GM23248 (cell line): ENCODE results near the gene XRCC4. TPM values are rescaled to one million over a fixed set of nuclear protein-coding genes. Genes with fewer than 3 reads are reported as not detected.
A peak's percentile ranks its signal among the peaks of the same experiment; 100 is the strongest.

ENCODE experiments used
- DNase-seq: peaks from one replicate; pipeline ENCODE4 v3.0.0-alpha.2; 2015
- H2AFZ ChIP-seq: fragments of 200-600 bp; sonication (generic); 2 replicates; pipeline ENCODE4 v1.6.1; 2016; ENCODE audit warnings: antibody characterized with exemption
- H3F3A ChIP-seq: fragments of 200-600 bp; sonication (generic); 2 replicates; pipeline ENCODE4 v1.6.1; 2016; ENCODE audit warnings: mild to moderate bottlenecking, antibody characterized with exemption, mixed run types; ENCODE audit not compliant: insufficient read depth
- H3K27ac ChIP-seq: fragments of 200-600 bp; sonication (generic); 2 replicates; pipeline ENCODE4 v1.5.1; 2016; ENCODE audit warnings: mild to moderate bottlenecking
- H3K27me3 ChIP-seq: fragments of 200-600 bp; sonication (generic); replicated peaks from 2 replicates; pipeline ENCODE4 v1.6.1; 2016; ENCODE audit warnings: mild to moderate bottlenecking; ENCODE audit not compliant: insufficient read depth
- H3K36me3 ChIP-seq: fragments of 200-600 bp; sonication (generic); 2 replicates; pipeline ENCODE4 v1.6.1; 2016; ENCODE audit warnings: low read depth, mild to moderate bottlenecking
- H3K4me1 ChIP-seq: fragments of 200-600 bp; sonication (generic); 2 replicates; pipeline ENCODE4 v1.6.1; 2016; ENCODE audit warnings: mild to moderate bottlenecking; ENCODE audit not compliant: insufficient read depth
- H3K4me2 ChIP-seq: fragments of 200-600 bp; sonication (generic); one replicate; pipeline ENCODE4 v1.6.1; 2016; ENCODE audit warnings: mild to moderate bottlenecking; ENCODE audit not compliant: unreplicated experiment
- H3K4me3 ChIP-seq: fragments of 200-600 bp; sonication (generic); 2 replicates; pipeline ENCODE4 v1.5.1; 2016; ENCODE audit warnings: mild to moderate bottlenecking
- H3K79me2 ChIP-seq: fragments of 200-600 bp; sonication (generic); 2 replicates; pipeline ENCODE4 v1.6.1; 2016; ENCODE audit warnings: mild to moderate bottlenecking; ENCODE audit not compliant: insufficient read depth
- H3K9ac ChIP-seq: fragments of 200-600 bp; sonication (generic); 2 replicates; pipeline ENCODE4 v1.6.1; 2016; ENCODE audit warnings: mild to moderate bottlenecking
- H3K9me2 ChIP-seq: fragments of 200-600 bp; sonication (generic); 2 replicates; pipeline ENCODE4 v1.6.1; 2016; ENCODE audit warnings: mixed run types, mild to moderate bottlenecking, moderate library complexity; ENCODE audit not compliant: insufficient read depth
- H3K9me3 ChIP-seq: fragments of 200-600 bp; sonication (generic); one replicate; pipeline ENCODE4 v1.6.1; 2017; ENCODE audit warnings: low read depth
- H4K20me1 ChIP-seq: fragments of 200-600 bp; sonication (generic); 2 replicates; pipeline ENCODE4 v1.6.0; 2016; ENCODE audit not compliant: insufficient read depth
- EZH2 ChIP-seq: fragments of 200-600 bp; sonication (generic); IDR thresholded peaks from 2 replicates; pipeline ENCODE4 v1.6.1; 2018; ENCODE audit warnings: antibody characterized with exemption, mild to moderate bottlenecking; ENCODE audit not compliant: insufficient read depth, poor library complexity, severe bottlenecking
- EZH2phosphoT487 ChIP-seq: fragments of 200-600 bp; sonication (generic); IDR thresholded peaks from 2 replicates; pipeline ENCODE4 v1.6.1; 2018; ENCODE audit warnings: antibody characterized with exemption, moderate library complexity, mild to moderate bottlenecking, low read depth; ENCODE audit not compliant: insufficient read depth
- WGBS, 2 experiments: methylation state at CpG; one replicate each; pipeline ENCODE4 v1.1.6; 2015 to 2017; ENCODE audit warnings: low lambda C conversion rate in 2 of 2, low coverage in 1 of 2; ENCODE audit errors: missing lambda C conversion rate in 2 of 2; 5-methylcytosine and 5-hydroxymethylcytosine counted together
- in situ Hi-C: fragments of 300-500 bp; cut with MboI; formaldehyde crosslinking; loops from 2 replicates; pipeline ENCODE4 v1.15.0; 2020
- polyA plus RNA-seq: library from polyadenylated mRNA; unstranded; fragments of >200 nt; fragmentation: Nextera tagmentation; extraction: Ambion mirVana; gene quantifications from 2 replicates; pipeline ENCODE4 v1.2.1, GENCODE V29; 2016
- total RNA-seq: library from RNA; depleted of rRNA; stranded (reverse); fragments of >200 nt; shearing (Covaris generic); gene quantifications from 2 replicates; pipeline ENCODE4 v1.2.3, GENCODE V29; 2014

The XRCC4 gene
- total and polyA plus RNA-seq, 2 experiments from 2014 or later = 11.5 to 11.7 TPM

DNA sequence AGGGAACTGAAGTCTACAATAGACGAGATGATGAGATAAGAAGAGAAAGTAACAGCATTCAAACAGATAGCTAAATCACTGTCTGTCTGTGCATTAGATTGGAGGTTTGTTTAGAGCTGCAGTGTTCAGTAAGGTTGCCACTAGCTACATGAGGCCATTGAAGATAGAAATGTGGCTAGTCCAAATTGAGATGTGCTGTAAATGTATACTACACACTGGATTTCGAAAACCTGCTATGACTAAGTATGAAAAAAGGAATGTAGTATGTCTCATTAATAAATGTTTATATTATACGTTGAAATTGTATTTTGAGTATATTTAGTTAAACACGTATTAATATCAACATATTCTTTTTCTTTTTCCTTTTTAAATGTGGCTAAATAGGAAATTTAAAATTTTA lies 142.1 kb downstream of the XRCC4 start:
- TF ChIP-seq EZH2phosphoT487 (no peak), EZH2 (no peak)
- 66 to 70% methylated on average over 4 of the region's 4 CpGs for WGBS, 2 experiments
- Histone ChIP-seq H3K9ac (no peak overlapping the region), H2AFZ (no peak overlapping the region), H3K9me3 (no peaks in the 10 kb centered on the region), H3K4me2 (no peak overlapping the region), H3K27ac (no peak overlapping the region), H3K79me2 (no peaks in the 10 kb centered on the region), H3K9me2 (no peaks in the 10 kb centered on the region), H3K27me3 (no peaks in the 10 kb centered on the region), H3K36me3 (no peaks in the 10 kb centered on the region), H3F3A (no peaks in the 10 kb centered on the region), H3K4me3 (no peak overlapping the region), H4K20me1 (no peaks in the 10 kb centered on the region), H3K4me1 (no peaks in the 10 kb centered on the region)
- in situ Hi-C loops = no loop called here
- DNase-seq = no peak

DNA sequence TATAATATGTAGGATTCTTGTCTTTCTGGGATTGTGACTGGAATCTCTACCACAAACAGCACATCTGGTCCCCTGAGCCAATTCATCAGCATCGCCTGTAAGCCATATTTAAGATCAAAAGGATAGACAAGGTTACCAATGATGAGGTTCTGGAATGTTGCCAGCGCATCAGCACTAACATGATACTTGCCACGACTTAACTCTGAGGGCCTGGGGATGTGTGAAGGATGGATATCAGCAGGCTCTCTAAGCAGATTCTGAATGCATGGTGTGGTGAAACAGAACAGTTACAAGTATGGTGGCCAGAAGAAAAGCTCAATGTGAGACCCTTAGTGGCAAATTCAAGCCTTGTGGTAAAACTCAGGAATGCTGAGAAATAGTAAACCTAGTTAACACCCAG lies 143.0 kb downstream of the XRCC4 start:
- peak; percentile 0 for DNase-seq
- WGBS, 2 experiments = 38 to 40% methylated on average over 3 of the region's 3 CpGs
- Histone ChIP-seq H3K36me3 (no peaks in the 10 kb centered on the region), H3K4me3 (no peak overlapping the region), H3K27ac (no peak overlapping the region), H3K27me3 (no peaks in the 10 kb centered on the region), H3K4me1 (no peaks in the 10 kb centered on the region), H3K4me2 (no peak overlapping the region), H3K9me3 (no peaks in the 10 kb centered on the region), H3K9me2 (no peaks in the 10 kb centered on the region), H3K9ac (no peak overlapping the region), H3F3A (no peaks in the 10 kb centered on the region), H4K20me1 (no peaks in the 10 kb centered on the region), H3K79me2 (no peaks in the 10 kb centered on the region), H2AFZ (no peak overlapping the region)
- TF ChIP-seq EZH2 (no peak), EZH2phosphoT487 (no peak)
- in situ Hi-C loops = no loop called here

DNA sequence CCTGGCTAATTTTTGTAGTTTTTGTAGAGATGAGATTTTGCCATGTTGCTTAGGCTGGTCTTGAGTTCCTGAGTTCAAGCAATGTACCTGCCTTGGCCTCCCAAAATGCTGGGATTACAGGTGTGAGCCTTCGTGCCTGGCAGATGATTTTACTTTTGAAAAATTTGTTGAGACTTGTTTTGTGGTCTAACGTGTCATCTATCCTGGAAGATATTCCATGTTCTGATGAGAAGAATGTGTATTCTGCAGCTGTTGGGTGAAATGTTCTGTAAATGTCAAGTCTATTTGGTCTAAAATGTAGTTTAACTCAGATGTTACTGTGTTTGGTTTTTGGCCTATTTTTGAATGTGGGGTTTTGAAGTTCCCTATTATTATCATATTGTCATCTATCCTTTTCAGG lies 145.6 kb downstream of the XRCC4 start:
- Histone ChIP-seq H3K36me3 (no peaks in the 10 kb centered on the region), H3K79me2 (no peaks in the 10 kb centered on the region), H3K4me1 (no peaks in the 10 kb centered on the region), H2AFZ (no peak overlapping the region), H3K27me3 (no peaks in the 10 kb centered on the region), H4K20me1 (no peaks in the 10 kb centered on the region), H3K4me2 (no peak overlapping the region), H3K27ac (no peak overlapping the region), H3K9me3 (no peaks in the 10 kb centered on the region), H3K9ac (no peak overlapping the region), H3K9me2 (no peaks in the 10 kb centered on the region), H3F3A (no peaks in the 10 kb centered on the region), H3K4me3 (no peak overlapping the region)
- WGBS, 2 experiments = 81 to 83% methylated on average over 2 of the region's 2 CpGs
- in situ Hi-C loops = no loop called here
- TF ChIP-seq EZH2 (no peak), EZH2phosphoT487 (no peak)
- no peak for DNase-seq

DNA sequence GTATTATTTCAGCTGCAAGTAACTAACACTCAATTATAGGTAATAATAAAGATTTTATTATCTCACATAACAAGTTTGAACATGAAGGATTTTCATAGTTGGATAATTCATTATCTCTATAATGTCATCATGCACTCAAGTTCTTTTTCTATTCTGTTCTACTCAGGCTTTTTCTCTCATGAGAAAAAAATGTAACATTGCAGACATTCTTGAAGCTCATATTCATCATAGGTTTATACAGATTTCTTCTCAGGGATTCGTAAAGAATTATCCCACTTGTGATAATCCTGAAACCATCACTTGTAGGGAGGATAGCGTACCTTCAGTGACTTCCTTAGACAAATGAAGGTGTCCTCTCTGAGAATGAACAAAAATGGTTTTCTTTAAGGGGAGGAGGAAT lies 150.3 kb downstream of the XRCC4 start:
- H3K4me1 ChIP-seq = no peaks in the 10 kb centered on the region
- no peaks in the 10 kb centered on the region for H3K27me3 ChIP-seq
- H3K4me3 ChIP-seq = no peak overlapping the region
- in situ Hi-C loops = no loop called here
- no peaks in the 10 kb centered on the region for H3K79me2 ChIP-seq
- 72 to 83% methylated on average over 2 of the region's 2 CpGs for WGBS, 2 experiments
- H3F3A ChIP-seq = no peaks in the 10 kb centered on the region
- no peaks in the 10 kb centered on the region for H3K9me3 ChIP-seq
- DNase-seq = peak; percentile 7
- TF ChIP-seq EZH2phosphoT487 = no peak
- TF ChIP-seq EZH2 = no peak
- H3K9me2 ChIP-seq = no peaks in the 10 kb centered on the region
- H4K20me1 ChIP-seq = no peaks in the 10 kb centered on the region
- no peak overlapping the region for H3K4me2 ChIP-seq
- no peaks in the 10 kb centered on the region for H3K36me3 ChIP-seq
- H3K9ac ChIP-seq = no peak overlapping the region
- no peak overlapping the region for H3K27ac ChIP-seq
- H2AFZ ChIP-seq = no peak overlapping the region

GRCh38 chr5:83230511-83230910 lies 153.2 kb downstream of the XRCC4 start:
- no peaks in the 10 kb centered on the region for H3K79me2 ChIP-seq
- H3K4me1 ChIP-seq = no peaks in the 10 kb centered on the region
- no peak overlapping the region for H3K4me3 ChIP-seq
- no peaks in the 10 kb centered on the region for H3K9me3 ChIP-seq
- no peak overlapping the region for H2AFZ ChIP-seq
- H3K4me2 ChIP-seq = no peak overlapping the region
- no peaks in the 10 kb centered on the region for H3F3A ChIP-seq
- H3K27ac ChIP-seq = no peak overlapping the region
- H4K20me1 ChIP-seq = no peaks in the 10 kb centered on the region
- no peaks in the 10 kb centered on the region for H3K36me3 ChIP-seq
- H3K27me3 ChIP-seq = no peaks in the 10 kb centered on the region
- DNase-seq = no peak
- no peaks in the 10 kb centered on the region for H3K9me2 ChIP-seq
- in situ Hi-C loops = no loop called here
- no peak overlapping the region for H3K9ac ChIP-seq
- TF ChIP-seq EZH2 (no peak), EZH2phosphoT487 (no peak)
